ENCODE results near the gene TGFBR3.

DNA sequence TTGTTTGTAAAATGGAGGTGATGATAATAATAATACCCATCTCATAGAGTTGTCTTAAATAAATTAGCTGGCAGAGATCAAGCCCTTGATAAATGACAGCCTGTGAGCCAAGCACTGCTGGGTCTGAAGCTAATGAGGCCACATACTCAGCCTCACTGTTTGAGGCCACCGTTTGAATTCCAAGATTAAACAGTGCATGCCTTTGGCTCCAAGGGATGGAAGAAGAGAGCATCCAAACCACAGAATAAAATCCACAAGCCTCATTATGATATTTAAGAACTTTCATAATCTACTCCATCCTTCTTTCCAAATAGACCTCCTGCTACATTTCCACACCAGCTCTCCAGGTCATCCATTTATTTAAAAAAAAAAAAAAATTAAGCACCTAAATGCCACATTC lies 29.0 kb downstream of the TGFBR3 start:
- TF ChIP-seq POLR2A (IDR thresholded peaks at IDR 0.05; ENCODE audit: low read depth, low read length) = no peak
- no peak for TF ChIP-seq POLR2AphosphoS5 (IDR thresholded peaks at IDR 0.05; ENCODE audit: low read depth, low read length)
